Measurements from ENCODE around the gene SCGB1D1.

Gene SCGB1D1

GRCh38 chr11:62190011-62190410 lies at the start of gene SCGB1D1:
TSS of gene SCGB1D1 (plus strand) at chr11:62190216. CDS start at chr11:62190285, 69 bp downstream.
- no peak for DNase-seq

- DNase-seq, result no peak
These were observed 49.5 kb upstream of the SCGB1D1 start for GRCh38 chr11:62140304-62141110.

GRCh38 chr11:62141111-62142042 lies 48.6 kb upstream of the SCGB1D1 start:
- DNase-seq, result no peak

GRCh38 chr11:62142043-62142375 lies 48.0 kb upstream of the SCGB1D1 start:
- no peak for DNase-seq

- no peak for DNase-seq
These were observed 47.1 kb upstream of the SCGB1D1 start for GRCh38 chr11:62142921-62143320.

- DNase-seq, result no peak
These were observed 46.3 kb upstream of the SCGB1D1 start for GRCh38 chr11:62143727-62144126.

- DNase-seq, result no peak
These were observed 45.3 kb upstream of the SCGB1D1 start for GRCh38 chr11:62144641-62145255.

- no peak for DNase-seq
These were observed 44.6 kb upstream of the SCGB1D1 start for GRCh38 chr11:62145261-62145871.

- DNase-seq, result no peak
These were observed 43.4 kb upstream of the SCGB1D1 start for GRCh38 chr11:62146476-62147200.

- DNase-seq, result no peak
These were observed 42.5 kb upstream of the SCGB1D1 start for GRCh38 chr11:62147545-62147944.

- no peak for DNase-seq
These were observed 41.6 kb upstream of the SCGB1D1 start for GRCh38 chr11:62148271-62148980.

GRCh38 chr11:62149986-62150886 lies 39.8 kb upstream of the SCGB1D1 start:
- no peak for DNase-seq

- no peak for DNase-seq
These were observed 38.9 kb upstream of the SCGB1D1 start for GRCh38 chr11:62150887-62151736.

GRCh38 chr11:62151737-62152102 lies 38.3 kb upstream of the SCGB1D1 start:
- no peak for DNase-seq

- DNase-seq, result no peak
These were observed 37.5 kb upstream of the SCGB1D1 start for GRCh38 chr11:62152245-62153086.

GRCh38 chr11:62153087-62153395 lies 37.0 kb upstream of the SCGB1D1 start:
- no peak for DNase-seq

GRCh38 chr11:62153617-62154016 lies 36.4 kb upstream of the SCGB1D1 start:
- DNase-seq, result no peak

GRCh38 chr11:62157603-62158002 lies 32.4 kb upstream of the SCGB1D1 start:
- DNase-seq, result no peak

- no peak for DNase-seq
These were observed 23.6 kb upstream of the SCGB1D1 start for GRCh38 chr11:62166371-62166770.

Measured in NCI-H510A (cell line).